H1 (cell line): ENCODE measurements around the gene ARHGEF16. TPM values are rescaled to one million over a fixed set of nuclear protein-coding genes. Genes with fewer than 3 reads are reported as not detected.

Experiments used
- CTCF ChIA-PET: fragments of 300-600 bp; sonication (Branson Sonifier 250); formaldehyde crosslinking; loops from one replicate; lab custom pipeline; 2021; ENCODE audit not compliant: partially characterized antibody; lab: Charles Lee
- POLR2A ChIA-PET: fragments of 300-600 bp; sonication (Branson Sonifier 250); formaldehyde crosslinking; loops from one replicate; lab custom pipeline; 2021; ENCODE audit warnings: inconsistent platforms; ENCODE audit not compliant: partially characterized antibody; lab: Charles Lee
- DNase-seq, 2 experiments: peaks; one replicate each; pipeline versions ENCODE4 v3.0.0 to v3.0.0-alpha.2; 2010 to 2022; ENCODE audit warnings: low spot score in 2 of 2, low read depth in 1 of 2, mixed read lengths in 1 of 2
- FAIRE-seq: peaks from 2 replicates; lab custom pipeline; 2011; peaks lifted over from hg19 to GRCh38; lab: Jason Lieb, UNC
- H2AFZ ChIP-seq: 2 replicates; pipeline ENCODE4 v1.8.1; 2012; ENCODE audit warnings: low read length, inconsistent platforms
- H2AK5ac ChIP-seq: 2 replicates; pipeline ENCODE4 v1.6.1; 2013; ENCODE audit warnings: low read depth, low read length
- H2BK120ac ChIP-seq: replicated peaks from 2 replicates; pipeline ENCODE3; 2013; ENCODE audit warnings: low read depth, low read length, inconsistent platforms
- H2BK12ac ChIP-seq: 2 replicates; pipeline ENCODE4 v1.6.1; 2013; ENCODE audit warnings: low read depth, low read length
- H2BK15ac ChIP-seq: 2 replicates; pipeline ENCODE4 v1.6.1; 2013; ENCODE audit warnings: low read length
- H2BK20ac ChIP-seq: 2 replicates; pipeline ENCODE4 v1.6.1; 2013; ENCODE audit warnings: low read length
- H2BK5ac ChIP-seq: 2 replicates; pipeline ENCODE4 v1.6.1; 2013; ENCODE audit warnings: low read depth, low read length
- H3K14ac ChIP-seq: 2 replicates; pipeline ENCODE4 v1.6.1; 2013; ENCODE audit warnings: inconsistent platforms; ENCODE audit not compliant: insufficient read length
- H3K18ac ChIP-seq: 2 replicates; pipeline ENCODE4 v1.6.1; 2013; ENCODE audit warnings: low read length; ENCODE audit errors: extremely low read depth
- H3K23ac ChIP-seq: 2 replicates; pipeline ENCODE4 v1.6.1; 2013; ENCODE audit warnings: inconsistent platforms; ENCODE audit not compliant: insufficient read length
- H3K23me2 ChIP-seq: 2 replicates; pipeline ENCODE4 v1.6.1; 2013; ENCODE audit warnings: low read depth, low read length
- H3K27ac ChIP-seq: 2 replicates; pipeline ENCODE4 v1.6.1; 2011; ENCODE audit warnings: low read depth, low read length, inconsistent platforms
- H3K27me3 ChIP-seq, 4 experiments: replicated peaks in 1 of 4; 1 replicate in 1 of 4; 2 replicates in 3 of 4; pipeline versions ENCODE4 v1.6.1 to v1.8.1; 2011 to 2013; ENCODE audit warnings: low read length in 3 of 4, mild to moderate bottlenecking in 3 of 4, inconsistent platforms in 2 of 4, mixed read lengths in 2 of 4, moderate library complexity in 1 of 4; ENCODE audit not compliant: control insufficient read depth in 3 of 4, insufficient read depth in 3 of 4; ENCODE audit errors: extremely low read depth in 1 of 4
- H3K36me3 ChIP-seq, 4 experiments: 2 replicates each; pipeline versions ENCODE4 v1.6.1 to v1.8.1; 2011 to 2013; ENCODE audit warnings: mild to moderate bottlenecking in 4 of 4, low read length in 3 of 4, moderate library complexity in 2 of 4, control low read depth in 1 of 4, inconsistent platforms in 1 of 4; ENCODE audit not compliant: insufficient read depth in 4 of 4, control insufficient read depth in 2 of 4
- H3K4ac ChIP-seq: replicated peaks from 2 replicates; pipeline ENCODE3; 2013; ENCODE audit warnings: low read length, low read depth, mixed read lengths, inconsistent platforms; ENCODE audit not compliant: insufficient read length
- H3K4me1 ChIP-seq, 4 experiments: replicated peaks in 1 of 4; 1 replicate in 1 of 4; 2 replicates in 3 of 4; pipeline versions ENCODE4 v1.6.1 to v1.8.1; 2011 to 2013; ENCODE audit warnings: low read length in 3 of 4, inconsistent platforms in 2 of 4, mixed read lengths in 1 of 4; ENCODE audit not compliant: insufficient read depth in 4 of 4, control insufficient read depth in 3 of 4
- H3K4me2 ChIP-seq, 2 experiments: 2 replicates each; pipeline versions ENCODE4 v1.6.1 to v1.8.1; 2011 to 2013; ENCODE audit warnings: low read depth in 2 of 2, low read length in 2 of 2, control low read depth in 1 of 2, inconsistent platforms in 1 of 2, mild to moderate bottlenecking in 1 of 2; ENCODE audit not compliant: insufficient read depth in 1 of 2
- H3K4me3 ChIP-seq, 4 experiments: fragments of 200-600, 300-600 bp in 1 of 4; sonication (generic), shearing (Covaris generic), sonication (Bioruptor Twin) in 1 of 4; 2 replicates each; pipeline versions ENCODE4 v1.5.1 to v1.8.1; 2011 to 2016; ENCODE audit warnings: low read length in 4 of 4, low read depth in 3 of 4, control low read depth in 2 of 4, inconsistent platforms in 2 of 4, mild to moderate bottlenecking in 2 of 4, mixed read lengths in 1 of 4, moderate library complexity in 1 of 4; ENCODE audit not compliant: insufficient read depth in 2 of 4; ENCODE audit errors: extremely low read depth in 1 of 4
- H3K56ac ChIP-seq: replicated peaks from 2 replicates; pipeline ENCODE3; 2013; ENCODE audit warnings: low read depth, mild to moderate bottlenecking, mixed read lengths, low read length, inconsistent platforms; ENCODE audit not compliant: insufficient read length
- H3K79me1 ChIP-seq: 2 replicates; pipeline ENCODE4 v1.6.1; 2013; ENCODE audit warnings: low read depth, low read length, control low read depth
- H3K79me2 ChIP-seq, 2 experiments: 2 replicates each; pipeline versions ENCODE4 v1.6.1 to v1.8.1; 2012 to 2013; ENCODE audit warnings: low read length in 2 of 2, mild to moderate bottlenecking in 2 of 2, inconsistent platforms in 1 of 2; ENCODE audit not compliant: insufficient read depth in 2 of 2, control insufficient read depth in 1 of 2
- H3K9ac ChIP-seq, 4 experiments: replicated peaks in 1 of 4; 1 replicate in 1 of 4; 2 replicates in 3 of 4; pipeline versions ENCODE4 v1.6.1 to v1.8.1; 2011 to 2013; ENCODE audit warnings: low read depth in 3 of 4, low read length in 3 of 4, control low read depth in 2 of 4, mild to moderate bottlenecking in 2 of 4, moderate library complexity in 2 of 4, inconsistent platforms in 1 of 4; ENCODE audit errors: extremely low read depth in 1 of 4
- H3K9me3 ChIP-seq, 2 experiments: 2 replicates each; pipeline versions ENCODE4 v1.6.1 to v1.8.1; 2012 to 2013; ENCODE audit warnings: mild to moderate bottlenecking in 2 of 2, moderate library complexity in 2 of 2, control low read depth in 1 of 2, inconsistent platforms in 1 of 2, low read depth in 1 of 2, low read length in 1 of 2, mixed read lengths in 1 of 2; ENCODE audit not compliant: insufficient read depth in 2 of 2
- H4K20me1 ChIP-seq, 2 experiments: replicated peaks in 1 of 2; 2 replicates each; pipeline versions ENCODE3 to v1.8.1; 2011 to 2013; ENCODE audit warnings: inconsistent platforms in 2 of 2, low read length in 2 of 2, mild to moderate bottlenecking in 1 of 2; ENCODE audit not compliant: insufficient read depth in 2 of 2, control insufficient read depth in 1 of 2
- H4K5ac ChIP-seq: 2 replicates; pipeline ENCODE4 v1.6.1; 2013; ENCODE audit warnings: low read length, low read depth, mixed read lengths, inconsistent platforms; ENCODE audit not compliant: insufficient read length
- H4K8ac ChIP-seq: 2 replicates; pipeline ENCODE4 v1.8.0; 2013; ENCODE audit warnings: mild to moderate bottlenecking, moderate library complexity, low read length, inconsistent platforms; ENCODE audit not compliant: insufficient read depth; ENCODE audit errors: extremely low read depth
- H4K91ac ChIP-seq: replicated peaks from 2 replicates; pipeline ENCODE3; 2013; ENCODE audit warnings: low read length, mixed read lengths, inconsistent platforms; ENCODE audit not compliant: insufficient read length
- JUN ChIP-seq: IDR thresholded peaks from 2 replicates; pipeline ENCODE4 v1.6.1; 2011; ENCODE audit warnings: low read depth, mild to moderate bottlenecking, improper control_type of control experiment, low read length
- POLR2A ChIP-seq, 2 experiments: IDR thresholded peaks; 1 replicate in 1 of 2; 2 replicates in 1 of 2; pipeline ENCODE4 v1.6.1; 2011; ENCODE audit warnings: low read depth in 2 of 2, low read length in 2 of 2, mild to moderate bottlenecking in 2 of 2; ENCODE audit errors: control extremely low read depth in 1 of 2
- WGBS, 2 experiments: shearing (Covaris generic) in 1 of 2; methylation state at CpG; one replicate each; pipeline versions ENCODE4 v1.1.6 to v1.1.7; 2013 to 2015; ENCODE audit warnings: low lambda C conversion rate in 2 of 2, mixed read lengths in 2 of 2, inconsistent platforms in 1 of 2, low coverage in 1 of 2, missing lambda C conversion rate in 1 of 2; ENCODE audit not compliant: insufficient replicate concordance in 2 of 2, insufficient coverage in 1 of 2, insufficient read length in 1 of 2; ENCODE audit errors: extremely low coverage in 1 of 2, missing lambda C conversion rate in 1 of 2; 5-methylcytosine and 5-hydroxymethylcytosine counted together
- polyA plus RNA-seq, 7 experiments: library from polyadenylated mRNA; depleted of rRNA in 3 of 7; stranded (reverse) in 5 of 7; unstranded in 2 of 7; fragments of >200 nt in 5 of 7; fragments of 200-250 nt in 2 of 7; gene quantifications; 1 replicate in 5 of 7; 2 replicates in 1 of 7; 4 replicates in 1 of 7; pipeline versions ENCODE4 v1.2.1 to v1.2.3, GENCODE V29; 2011 to 2013; ENCODE audit warnings: missing spikeins in 2 of 7, mixed read lengths in 2 of 7
- total RNA-seq: library from RNA; stranded (reverse); fragmentation: NEBNext Ultra II Directional; extraction: Animal tissue kit (Norgen Biotek cat#: 25700); gene quantifications from 2 replicates; pipeline ENCODE4 v1.2.1, GENCODE V29; 2021

ARHGEF16 gene
- total and polyA plus RNA-seq, 2 of the 8 experiments (the other 6 are each of a cell fraction or from before 2014, with no cell fraction given) = 18.3 to 20.7 TPM

GRCh38 chr1:3442901-3443300 is 11.6 kb upstream of the ARHGEF16 start:
- ChIA-PET POLR2A (no interaction called here), CTCF (interaction anchor here (0.6 to 6.5 kb wide), 7 partner anchors 10 to 881 kb away, joined by 3 to 35 read pairs (median 3); no protein-coding TSS in a partner anchor)
- peaks cover 0 to 2% (median under 1%) of the 10 kb centered on the region in 4 experiments; a peak in 1 of 7 replicates for H3K27me3 ChIP-seq
- DNase-seq (no peak), FAIRE-seq (no peak)
- no peak overlapping the region for H4K8ac ChIP-seq
- no peaks in the 10 kb centered on the region for H3K9me3 ChIP-seq
- no peak overlapping the region for H2BK5ac ChIP-seq
- H3K23ac ChIP-seq = no peak overlapping the region
- H4K20me1 ChIP-seq = no peaks in the 10 kb centered on the region
- no peaks in the 10 kb centered on the region for H3K79me1 ChIP-seq
- H2BK120ac ChIP-seq = no peak overlapping the region
- no peaks in the 10 kb centered on the region for H3K79me2 ChIP-seq
- H3K4me2 ChIP-seq = no peak overlapping the region
- no peaks in the 10 kb centered on the region for H3K36me3 ChIP-seq
- no peak overlapping the region for H2BK12ac ChIP-seq
- H2AFZ ChIP-seq = no peak overlapping the region
- H3K18ac ChIP-seq = no peak overlapping the region
- WGBS, 2 experiments = 95% methylated on average over 11 of the region's 12 CpGs; no CpG with 5 or more reads in 1 of the 2 experiments
- peaks cover 0 to 3% (median 1%) of the 10 kb centered on the region in 4 experiments; a peak in 3 of 7 replicates for H3K4me1 ChIP-seq
- no peak overlapping the region for H4K91ac ChIP-seq
- no peaks in the 10 kb centered on the region for H3K23me2 ChIP-seq
- H3K9ac ChIP-seq = no peak overlapping the region
- H3K4me3 ChIP-seq = no peak overlapping the region
- H2BK15ac ChIP-seq = no peak overlapping the region
- no peak overlapping the region for H4K5ac ChIP-seq
- no peak overlapping the region for H3K14ac ChIP-seq
- no peak overlapping the region for H3K56ac ChIP-seq
- no peak overlapping the region for H2AK5ac ChIP-seq
- H3K27ac ChIP-seq = no peak overlapping the region
- no peak overlapping the region for H3K4ac ChIP-seq
- TF ChIP-seq POLR2A (IDR thresholded peaks at IDR 0.05; ENCODE audit: control extremely low read depth in 1 of 2, low read depth in 2 of 2, low read length in 2 of 2) (no peak), JUN (no peak)
- H2BK20ac ChIP-seq = no peak overlapping the region
